Pancreas (tissue), 10 donors: Measurements from ENCODE around the gene MAFG. TPM values are rescaled to one million over a fixed set of nuclear protein-coding genes. Genes with fewer than 3 reads are reported as not detected.

Experiments
- ATAC-seq, 4 donors: fragments of 200-7000 bp; cut with Tn5 transposase; one replicate each; pipeline versions ENCODE4 v1.8.0 to v1.9.1; 2020; ENCODE audit warnings: mild to moderate bottlenecking in 4 of 4, moderate library complexity in 4 of 4
- DNase-seq, 6 donors: peaks; one replicate each; pipeline ENCODE4 v3.0.0-alpha.2; 2020
- FAIRE-seq: peaks from 2 replicates; lab custom pipeline; 2012; peaks lifted over from hg19 to GRCh38; lab: Jason Lieb, UNC
- H3K27ac ChIP-seq, 4 donors: fragments of 200-600 bp; sonication (generic); 1 replicate in 3 of 4; 2 replicates in 1 of 4; pipeline versions ENCODE4 v1.5.0 to v1.8.0; 2020
- H3K27me3 ChIP-seq, 4 donors: fragments of 200-600 bp; one replicate each; pipeline ENCODE4 v1.8.0; 2021
- H3K36me3 ChIP-seq, 3 donors: fragments of 200-600 bp; sonication (generic) in 1 of 3; one replicate each; pipeline versions ENCODE4 v1.5.0 to v1.8.0; 2020 to 2021
- H3K4me1 ChIP-seq, 3 donors: fragments of 200-600 bp; one replicate each; pipeline ENCODE4 v1.8.0; 2021
- H3K4me3 ChIP-seq, 4 donors: fragments of 200-600 bp; sonication (generic) in 2 of 4; one replicate each; pipeline versions ENCODE4 v1.5.0 to v1.8.0; 2020 to 2021
- H3K9me3 ChIP-seq, 4 donors: fragments of 200-600 bp; one replicate each; pipeline ENCODE4 v1.8.0; 2021
- CTCF ChIP-seq, 4 donors: fragments of 200-600 bp; sonication (generic) in 3 of 4; IDR thresholded peaks; one replicate each; pipeline versions ENCODE4 v1.5.0 to v1.8.0; 2021; ENCODE audit warnings: antibody characterized with exemption in 4 of 4
- WGBS, 2 donors: extraction: QIAGEN DNeasy Blood & Tissue Kit; methylation state at CpG; one replicate each; pipeline ENCODE4 v1.1.7; 2013; 5-methylcytosine and 5-hydroxymethylcytosine counted together
- intact Hi-C, 3 donors: fragments of 100-400 bp; cut with DNase I; formaldehyde crosslinking; loops; one replicate each; pipeline versions ENCODE4 v1.11.1 to v1.14.2; 2022
- polyA plus RNA-seq, 2 donors: library from polyadenylated mRNA; stranded (reverse); fragments of 200-250 nt; gene quantifications; one replicate each; pipeline ENCODE4 v1.2.3, GENCODE V29; 2013
- total RNA-seq, 6 donors: library from RNA; stranded (reverse); fragmentation: NEBNext Ultra II Directional in 4 of 6; extraction: Animal tissue kit (Norgen Biotek cat#: 25700) in 4 of 6; gene quantifications; one replicate each; pipeline versions ENCODE4 v1.2.1 to v1.2.4, GENCODE V29; 2021 to 2023
- donor health status: healthy with polysubstance abuse.
- donor health status: DM: no; HTN: no; CAD: no; lungs with moderate emphysema.
- donor health status: DM: no; HTN: no; CAD: no.
- donor health status: control.
- donor health status: control.
- donor health status: Bipolar disorder and iron deficiency.
- donor health status: DM: yes; HTN: yes; CAD: no.
- donor health status: DM: no; HTN: no; CAD: no.
- donor health status: DM: no; HTN: no; CAD: no.
- donor health status: DM: yes; HTN: yes; CAD: no.

Gene MAFG
- total and polyA plus RNA-seq, 8 donors = 6.4 to 11.1 (median 8.0) TPM

GRCh38 chr17:81898885-81899284 lies 28.6 kb downstream of the MAFG start:
- TF ChIP-seq CTCF (IDR thresholded peaks at IDR 0.05) = no peak
- intact Hi-C loops = no loop called here
- H3K27ac ChIP-seq = no peak overlapping the region
- peaks cover 0 to 6% (median 3%) of the 10 kb centered on the region in 3 donors for H3K4me1 ChIP-seq
- DNase-seq (no peak), ATAC-seq (no peak), FAIRE-seq (no peak)
- 90 to 92% methylated on average over 9 of the region's 9 CpGs for WGBS, 2 donors
- H3K9me3 ChIP-seq = no peaks in the 10 kb centered on the region
- H3K36me3 ChIP-seq = peaks cover 0 to 12% (median 6%) of the 10 kb centered on the region in 3 donors
- H3K4me3 ChIP-seq = no peak overlapping the region
- H3K27me3 ChIP-seq = no peaks in the 10 kb centered on the region

GRCh38 chr17:81898029-81898866 lies 29.3 kb downstream of the MAFG start:
- H3K9me3 ChIP-seq = no peaks in the 10 kb centered on the region
- DNase-seq = no peak
- peaks cover 0 to 6% (median 3%) of the 10 kb centered on the region in 3 donors for H3K4me1 ChIP-seq
- ATAC-seq = no peak
- H3K27ac ChIP-seq = no peak overlapping the region
- no peaks in the 10 kb centered on the region for H3K27me3 ChIP-seq
- no peak for FAIRE-seq
- H3K4me3 ChIP-seq = no peak overlapping the region
- TF ChIP-seq CTCF (IDR thresholded peaks at IDR 0.05) = no peak
- H3K36me3 ChIP-seq = peaks cover 0 to 12% (median 6%) of the 10 kb centered on the region in 3 donors
- WGBS, 2 donors = 93 to 94% methylated on average over 19 of the region's 19 CpGs
- intact Hi-C loops = no loop called here

GRCh38 chr17:81895400-81895799 lies 32.1 kb downstream of the MAFG start:
- H3K36me3 ChIP-seq = peaks cover 0 to 12% (median 6%) of the 10 kb centered on the region in 3 donors
- no peaks in the 10 kb centered on the region for H3K9me3 ChIP-seq
- no peak for TF ChIP-seq CTCF (IDR thresholded peaks at IDR 0.05)
- no peak for DNase-seq
- no peak overlapping the region for H3K4me3 ChIP-seq
- WGBS, 2 donors = 84 to 87% methylated on average over 11 of the region's 11 CpGs
- ATAC-seq = no peak
- no peaks in the 10 kb centered on the region for H3K27me3 ChIP-seq
- intact Hi-C loops = no loop called here
- FAIRE-seq = no peak
- H3K4me1 ChIP-seq = peaks cover 0 to 9% (median 5%) of the 10 kb centered on the region in 3 donors
- no peak overlapping the region for H3K27ac ChIP-seq

GRCh38 chr17:81891303-81891552 lies 36.3 kb downstream of the MAFG start:
- H3K9me3 ChIP-seq = no peaks in the 10 kb centered on the region
- TF ChIP-seq CTCF (IDR thresholded peaks at IDR 0.05) = no peak
- 0 to 1% methylated on average over 22 to 40 of the region's 40 CpGs for WGBS, 2 donors
- no peaks in the 10 kb centered on the region for H3K27me3 ChIP-seq
- H3K4me1 ChIP-seq = peaks cover 0 to 17% (median 9%) of the 10 kb centered on the region in 3 donors
- no peak for ATAC-seq
- no peak for DNase-seq
- peak overlapping the region; percentile 83 to 94 (median 88) for H3K4me3 ChIP-seq
- H3K36me3 ChIP-seq = peaks cover 0 to 17% (median 12%) of the 10 kb centered on the region in 3 donors
- intact Hi-C loops = no loop called here
- FAIRE-seq = no peak
- peak overlapping the region in 3 of 4 donors; percentile 12 to 89 (median 51) for H3K27ac ChIP-seq
